GM12878 (cell line): ENCODE measurements around the gene JPT1. TPM values are rescaled to one million over a fixed set of nuclear protein-coding genes. Genes with fewer than 3 reads are reported as not detected.
A peak's percentile ranks its signal among the peaks of the same experiment; 100 is the strongest.

Experiments used
- BCLAF1 ChIP-seq: fragments of 450-650 bp; IDR thresholded peaks from 2 replicates; pipeline ENCODE4 v1.6.1; 2017; ENCODE audit warnings: antibody characterized with exemption, mild to moderate bottlenecking, moderate library complexity
- CBX3 ChIP-seq: fragments of 200-600 bp; sonication (generic); IDR thresholded peaks from 2 replicates; pipeline ENCODE4 v1.6.1; 2016; ENCODE audit warnings: low read depth, borderline replicate concordance
- CEBPZ ChIP-seq: fragments of 150-350 bp; IDR thresholded peaks from 2 replicates; pipeline ENCODE4 v1.6.1; 2016; ENCODE audit warnings: low read depth, low read length
- CHD1 ChIP-seq: IDR thresholded peaks from 2 replicates; pipeline ENCODE4 v1.6.1; 2012; ENCODE audit warnings: low read depth, low read length, improper control_type of control experiment
- ESRRA ChIP-seq: IDR thresholded peaks from 2 replicates; pipeline ENCODE4 v1.6.1; 2012; ENCODE audit warnings: mild to moderate bottlenecking, low read length, improper control_type of control experiment
- ETV6 ChIP-seq, 2 experiments: fragments of 450-650 bp in 1 of 2; IDR thresholded peaks in 1 of 2; conservative IDR thresholded peaks in 1 of 2; 2 replicates each; pipeline ENCODE4 v1.6.1; 2014; ENCODE audit warnings: antibody characterized with exemption in 1 of 2, borderline replicate concordance in 1 of 2, low read depth in 1 of 2, mild to moderate bottlenecking in 1 of 2, moderate library complexity in 1 of 2
- GATAD2B ChIP-seq: fragments of 450-650 bp; conservative IDR thresholded peaks from 2 replicates; pipeline ENCODE4 v1.6.1; 2017; ENCODE audit warnings: low read depth, mild to moderate bottlenecking, moderate library complexity
- IRF4 ChIP-seq: IDR thresholded peaks from 2 replicates; pipeline ENCODE4 v1.6.1; 2011; ENCODE audit warnings: low read depth, low read length
- NBN ChIP-seq: fragments of 450-650 bp; IDR thresholded peaks from 2 replicates; pipeline ENCODE4 v1.6.1; 2016
- RBBP5 ChIP-seq: fragments of 200-600 bp; sonication (generic); conservative IDR thresholded peaks from 2 replicates; pipeline ENCODE4 v1.6.1; 2016
- SIN3A ChIP-seq: IDR thresholded peaks from 2 replicates; pipeline ENCODE4 v1.6.1; 2012; ENCODE audit warnings: low read depth, low read length, improper control_type of control experiment
- SMC3 ChIP-seq: IDR thresholded peaks from 2 replicates; pipeline ENCODE4 v1.6.1; 2011; ENCODE audit warnings: low read length, improper control_type of control experiment, borderline replicate concordance
- SP1 ChIP-seq: IDR thresholded peaks from one replicate; pipeline ENCODE4 v1.6.1; 2011; ENCODE audit warnings: low read depth, low read length
- TARDBP ChIP-seq: IDR thresholded peaks from 2 replicates; pipeline ENCODE4 v1.6.1; 2016; ENCODE audit warnings: borderline replicate concordance
- TBL1XR1 ChIP-seq: IDR thresholded peaks from 2 replicates; pipeline ENCODE4 v1.6.1; 2012; ENCODE audit warnings: low read depth, low read length, improper control_type of control experiment
- TCF12 ChIP-seq: IDR thresholded peaks from 2 replicates; pipeline ENCODE4 v1.6.1; 2011; ENCODE audit warnings: low read depth, mild to moderate bottlenecking, low read length
- TCF3 ChIP-seq: IDR thresholded peaks from 2 replicates; pipeline ENCODE4 v1.6.1; 2012; ENCODE audit warnings: low read depth, mild to moderate bottlenecking, low read length, borderline replicate concordance; ENCODE audit not compliant: insufficient read depth
- ZNF207 ChIP-seq: fragments of 450-650 bp; IDR thresholded peaks from 2 replicates; pipeline ENCODE4 v1.6.1; 2014; ENCODE audit warnings: antibody characterized with exemption, mild to moderate bottlenecking, borderline replicate concordance
- polyA plus RNA-seq, 11 experiments: library from polyadenylated mRNA; depleted of rRNA in 4 of 11; unstranded in 6 of 11; stranded (reverse) in 5 of 11; fragments of >200 nt; fragmentation: Nextera tagmentation in 4 of 11; fragmentation: Illumina TruSeq in 1 of 11; extraction: Ambion mirVana in 4 of 11; extraction: Trizol in 1 of 11; gene quantifications; 1 replicate in 1 of 11; 2 replicates in 10 of 11; pipeline versions ENCODE4 v1.2.1 to v1.2.3, GENCODE V29; 2011 to 2016; ENCODE audit warnings: inconsistent platforms in 2 of 11, missing spikeins in 2 of 11, low read depth in 1 of 11
- total RNA-seq, 4 experiments: library from RNA; depleted of rRNA in 3 of 4; stranded (reverse); fragments of >200 nt in 3 of 4; fragmentation: Illumina TruSeq in 1 of 4; extraction: Trizol in 1 of 4; gene quantifications; 2 replicates each; pipeline versions ENCODE4 v1.2.1 to v1.2.3, GENCODE V29; 2013 to 2021
- TF ChIP-seq, protein P1 (sequence below): fragments of 450-650 bp; IDR thresholded peaks from 2 replicates; pipeline ENCODE4 v1.6.1; 2018; ENCODE audit warnings: mild to moderate bottlenecking, low read depth, moderate library complexity; ENCODE audit not compliant: partially characterized antibody
- TF ChIP-seq, protein P2 (sequence below): fragments of 150-350 bp; IDR thresholded peaks from 2 replicates; pipeline ENCODE4 v1.6.1; 2014; ENCODE audit warnings: mild to moderate bottlenecking, low read depth, low read length

Gene JPT1
- total and polyA plus RNA-seq, 10 of the 15 experiments (the other 5 are each of a cell fraction or from before 2014, with no cell fraction given) = 79.7 to 651 (median 323) TPM

DNA sequence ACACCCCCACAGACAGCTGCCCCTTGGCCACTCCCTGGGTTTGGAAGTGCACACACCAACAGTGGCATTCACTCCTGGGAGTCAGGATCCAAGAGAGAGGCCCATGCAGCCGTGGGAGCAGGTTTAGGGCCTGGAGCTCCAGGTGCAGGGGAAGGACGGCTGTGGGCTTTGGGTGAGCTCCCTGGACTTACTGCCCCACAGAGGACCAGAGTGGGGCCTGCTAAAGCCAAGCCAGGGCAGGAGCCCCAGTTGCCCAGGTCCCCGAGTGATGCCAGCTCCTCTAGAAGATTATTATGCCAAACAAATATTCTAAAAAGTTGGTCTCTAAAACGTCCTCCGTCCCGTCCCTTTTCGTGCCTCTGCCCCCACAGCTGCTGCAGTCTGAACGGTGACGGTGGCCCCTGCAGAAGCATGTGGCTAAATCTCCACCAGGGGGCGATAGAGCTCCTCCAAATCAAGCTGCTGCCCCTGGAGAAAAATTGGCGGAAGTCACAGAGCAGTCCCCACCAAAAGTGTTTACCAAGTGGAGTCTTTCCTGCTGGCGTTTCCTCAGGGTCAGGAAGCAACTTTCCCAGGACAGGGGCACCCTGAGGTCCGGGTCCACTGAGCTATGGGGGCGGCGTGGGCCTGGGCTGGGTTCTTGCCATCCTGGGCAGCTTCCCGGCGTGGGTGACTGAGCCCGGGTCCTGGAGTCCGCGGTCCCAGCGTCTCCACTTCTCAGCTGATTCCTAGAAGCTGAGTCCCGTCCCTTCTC, 40.3 kb downstream of the JPT1 start (continued):
- TF ChIP-seq ETV6 (conservative IDR thresholded peaks at IDR 0.05 in 1 of 2, IDR thresholded peaks at IDR 0.05 in 1 of 2; ENCODE audit: borderline replicate concordance in 1 of 2, low read depth in 1 of 2) (no peak), TARDBP (no peak), ZNF207 (peak; percentile 18; the same call in 1 of the 2 replicates), SIN3A (peak; percentile 54; the same call in 1 of the 2 replicates), CHD1 (no peak), TBL1XR1 (0 out of 2 replicates have a peak, but pooled peaks have one; percentile 24), GATAD2B (peak; percentile 56; the same call in 1 of the 2 replicates), IRF4 (no peak), TCF12 (0 out of 2 replicates have a peak, but pooled peaks have one; percentile 26), RBBP5 (no peak), CEBPZ (no peak), ESRRA (no peak), SP1 (no peak), TCF3 (no peak), BCLAF1 (no peak), SMC3 (peak; percentile 90), NBN (0 out of 2 replicates have a peak, but pooled peaks have one; percentile 55), CBX3 (no peak)
- TF ChIP-seq, protein P1, sequence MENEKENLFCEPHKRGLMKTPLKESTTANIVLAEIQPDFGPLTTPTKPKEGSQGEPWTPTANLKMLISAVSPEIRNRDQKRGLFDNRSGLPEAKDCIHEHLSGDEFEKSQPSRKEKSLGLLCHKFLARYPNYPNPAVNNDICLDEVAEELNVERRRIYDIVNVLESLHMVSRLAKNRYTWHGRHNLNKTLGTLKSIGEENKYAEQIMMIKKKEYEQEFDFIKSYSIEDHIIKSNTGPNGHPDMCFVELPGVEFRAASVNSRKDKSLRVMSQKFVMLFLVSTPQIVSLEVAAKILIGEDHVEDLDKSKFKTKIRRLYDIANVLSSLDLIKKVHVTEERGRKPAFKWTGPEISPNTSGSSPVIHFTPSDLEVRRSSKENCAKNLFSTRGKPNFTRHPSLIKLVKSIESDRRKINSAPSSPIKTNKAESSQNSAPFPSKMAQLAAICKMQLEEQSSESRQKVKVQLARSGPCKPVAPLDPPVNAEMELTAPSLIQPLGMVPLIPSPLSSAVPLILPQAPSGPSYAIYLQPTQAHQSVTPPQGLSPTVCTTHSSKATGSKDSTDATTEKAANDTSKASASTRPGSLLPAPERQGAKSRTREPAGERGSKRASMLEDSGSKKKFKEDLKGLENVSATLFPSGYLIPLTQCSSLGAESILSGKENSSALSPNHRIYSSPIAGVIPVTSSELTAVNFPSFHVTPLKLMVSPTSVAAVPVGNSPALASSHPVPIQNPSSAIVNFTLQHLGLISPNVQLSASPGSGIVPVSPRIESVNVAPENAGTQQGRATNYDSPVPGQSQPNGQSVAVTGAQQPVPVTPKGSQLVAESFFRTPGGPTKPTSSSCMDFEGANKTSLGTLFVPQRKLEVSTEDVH = no peak
- TF ChIP-seq, protein P2, sequence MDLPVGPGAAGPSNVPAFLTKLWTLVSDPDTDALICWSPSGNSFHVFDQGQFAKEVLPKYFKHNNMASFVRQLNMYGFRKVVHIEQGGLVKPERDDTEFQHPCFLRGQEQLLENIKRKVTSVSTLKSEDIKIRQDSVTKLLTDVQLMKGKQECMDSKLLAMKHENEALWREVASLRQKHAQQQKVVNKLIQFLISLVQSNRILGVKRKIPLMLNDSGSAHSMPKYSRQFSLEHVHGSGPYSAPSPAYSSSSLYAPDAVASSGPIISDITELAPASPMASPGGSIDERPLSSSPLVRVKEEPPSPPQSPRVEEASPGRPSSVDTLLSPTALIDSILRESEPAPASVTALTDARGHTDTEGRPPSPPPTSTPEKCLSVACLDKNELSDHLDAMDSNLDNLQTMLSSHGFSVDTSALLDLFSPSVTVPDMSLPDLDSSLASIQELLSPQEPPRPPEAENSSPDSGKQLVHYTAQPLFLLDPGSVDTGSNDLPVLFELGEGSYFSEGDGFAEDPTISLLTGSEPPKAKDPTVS = no peak
